GM15510 (cell line): ENCODE data around the gene MEF2D.

Experiments
- POLR2A ChIP-seq: IDR thresholded peaks from 3 replicates; pipeline ENCODE4 v1.6.1; 2011; ENCODE audit warnings: borderline replicate concordance; ENCODE audit not compliant: insufficient read length; ENCODE audit errors: extremely low read depth

Gene MEF2D

DNA sequence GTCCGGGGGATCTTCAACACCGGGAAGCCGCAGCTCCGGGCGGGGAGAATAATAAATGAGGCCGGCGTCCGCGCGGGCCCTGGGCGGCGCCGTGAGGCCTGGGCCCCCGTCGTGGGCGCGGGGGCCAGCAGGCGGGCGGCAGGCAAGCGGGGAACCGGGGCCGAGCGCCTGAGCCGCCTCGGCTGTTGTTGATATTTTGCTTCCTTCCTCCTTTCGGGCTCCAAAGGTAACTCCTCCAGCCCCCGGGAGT is at the start of gene MEF2D:
MEF2D (minus strand) TSS at position 233 of the 250 bp plus-strand sequence. CDS start 17,483 bp downstream, outside the sequence.
- no peak for TF ChIP-seq POLR2A

DNA sequence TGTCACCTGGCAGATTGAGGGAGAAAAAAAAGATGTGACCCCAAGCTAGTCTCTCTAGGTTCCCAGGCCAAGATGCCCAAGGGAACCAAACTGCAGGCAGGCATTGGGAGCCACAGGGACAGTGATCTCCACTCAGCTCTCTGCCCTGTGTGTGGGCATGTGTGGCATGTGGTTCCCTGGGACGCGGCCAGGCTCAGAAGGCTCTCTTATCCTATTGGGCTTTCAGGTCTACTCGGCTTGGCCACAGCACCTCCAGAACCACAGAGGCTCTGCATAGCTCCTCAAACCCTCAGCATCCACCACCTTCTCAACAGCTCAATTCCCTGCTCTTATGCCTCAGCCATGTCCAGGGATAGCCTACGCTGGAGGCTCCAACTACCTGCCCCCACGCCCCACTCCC is 49.8 kb upstream of the MEF2D start:
- no peak for TF ChIP-seq POLR2A

DNA sequence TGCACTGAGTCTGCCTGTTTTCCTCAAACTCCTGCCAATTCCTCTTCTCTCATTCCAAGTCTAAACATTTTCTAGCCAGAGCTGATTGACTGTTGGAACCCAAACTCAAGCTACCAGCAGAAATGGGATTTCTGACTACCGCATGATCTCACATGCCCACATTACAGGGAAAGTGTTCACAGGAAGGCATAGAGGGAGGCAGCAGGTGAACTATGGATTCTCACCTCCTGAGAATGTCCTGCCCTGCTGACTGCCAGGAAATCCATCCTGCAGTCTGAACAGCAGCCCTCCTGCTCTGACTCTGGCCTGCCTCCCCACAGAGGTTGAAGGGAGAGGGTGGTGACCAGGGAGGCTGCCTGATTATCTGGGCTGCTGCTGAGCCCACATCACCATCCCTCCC is 49.3 kb upstream of the MEF2D start:
- TF ChIP-seq POLR2A: no peak

DNA sequence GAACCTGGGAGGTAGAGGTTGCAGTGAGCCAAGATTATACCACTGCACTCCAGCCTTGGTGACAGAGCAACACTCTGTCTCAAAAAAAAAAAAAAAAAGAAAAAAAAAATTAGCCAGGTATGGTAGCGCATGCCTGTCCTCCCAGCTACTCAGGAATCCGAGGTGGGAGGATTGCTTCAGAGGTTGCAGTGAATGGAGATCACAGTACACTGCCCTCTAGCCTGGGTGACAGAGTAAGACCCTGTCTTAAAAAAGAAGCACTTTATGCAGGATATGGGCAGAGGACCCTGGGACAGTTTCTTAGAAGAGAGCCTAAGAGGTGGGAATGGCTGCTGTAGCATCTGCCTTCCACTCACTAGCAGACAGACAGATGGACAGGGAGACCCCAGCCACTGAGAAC is 48.8 kb upstream of the MEF2D start:
- no peak for TF ChIP-seq POLR2A

DNA sequence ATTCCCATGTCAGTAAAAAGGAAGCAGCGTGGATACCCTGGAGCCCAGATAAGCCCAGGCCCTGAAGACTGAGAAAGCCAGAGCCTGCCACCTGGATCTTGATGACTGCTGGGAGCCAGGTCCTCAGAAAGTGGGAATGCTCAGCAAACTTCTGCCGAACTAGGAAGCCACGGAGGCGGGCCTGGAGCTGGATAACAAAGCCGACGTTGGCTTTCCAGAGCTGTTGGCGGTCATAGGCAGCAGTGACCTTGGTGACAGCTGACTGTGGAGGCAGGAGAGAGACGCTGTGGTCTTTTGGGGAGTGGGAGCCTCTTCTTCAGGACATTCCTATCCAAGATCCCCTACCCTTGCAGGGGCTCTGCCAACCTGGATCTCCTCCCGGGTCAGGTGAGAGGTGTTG is 47.4 kb upstream of the MEF2D start:
- no peak for TF ChIP-seq POLR2A

DNA sequence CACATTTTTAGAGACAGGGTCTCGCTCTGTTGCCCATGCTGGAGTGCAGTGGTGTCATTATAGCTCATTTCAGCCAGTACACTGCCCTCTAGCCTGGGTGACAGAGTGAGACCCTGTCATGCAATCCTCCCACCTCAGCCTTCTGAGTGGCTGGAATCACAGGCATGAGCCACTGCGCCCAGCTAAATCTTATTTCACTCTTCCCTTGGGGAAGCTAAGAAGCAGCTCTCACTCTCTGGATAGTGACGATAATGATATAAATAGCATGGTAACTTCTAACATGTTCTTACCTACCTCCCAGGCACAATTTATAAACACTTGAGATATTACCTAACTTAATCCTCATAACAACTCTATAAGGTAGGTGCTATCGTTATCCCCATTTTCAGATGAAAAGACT is 46.9 kb upstream of the MEF2D start:
- TF ChIP-seq POLR2A: no peak

DNA sequence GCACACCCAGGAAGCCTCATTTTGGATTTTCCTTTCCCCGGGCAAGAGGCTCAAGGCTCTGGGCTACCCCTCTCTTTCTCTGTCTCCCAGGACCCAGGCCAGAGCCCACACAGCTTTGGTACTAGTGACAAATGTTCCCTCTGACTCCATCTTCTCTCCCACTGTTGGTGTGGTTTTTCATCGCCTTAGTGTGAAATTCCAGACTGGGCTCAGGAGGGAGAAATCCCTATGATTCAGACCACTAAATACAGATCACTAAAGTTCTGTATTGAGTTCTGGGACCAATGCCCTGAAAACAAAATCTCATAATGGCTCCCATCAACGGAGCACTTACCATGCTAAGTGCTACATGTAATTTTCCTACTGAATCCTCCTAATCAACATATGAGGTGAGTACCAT is 45.7 kb upstream of the MEF2D start:
- no peak for TF ChIP-seq POLR2A

DNA sequence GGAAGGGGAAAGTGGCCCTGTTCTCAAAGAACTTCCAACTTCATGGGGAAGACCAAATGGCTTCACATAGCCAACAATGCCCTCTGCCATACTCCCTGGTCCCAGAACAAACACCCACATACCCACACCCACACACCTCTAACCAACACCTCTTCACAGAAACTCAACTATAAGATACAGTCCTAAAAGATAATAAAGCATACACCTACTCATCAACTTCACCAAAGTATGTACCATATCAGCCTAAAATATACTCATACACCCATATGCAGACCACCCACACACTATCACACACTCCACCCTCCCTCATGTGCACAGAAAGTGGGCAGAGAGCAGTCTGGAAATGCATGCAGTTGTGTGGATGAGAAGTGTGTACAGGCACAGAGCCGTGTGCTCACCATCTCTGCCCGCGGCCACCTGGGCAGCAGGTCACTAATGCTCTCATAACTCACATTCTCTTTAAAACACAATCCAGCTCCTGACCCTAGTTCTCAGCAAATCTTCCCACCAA is 44.1 kb upstream of the MEF2D start:
- no peak for TF ChIP-seq POLR2A

DNA sequence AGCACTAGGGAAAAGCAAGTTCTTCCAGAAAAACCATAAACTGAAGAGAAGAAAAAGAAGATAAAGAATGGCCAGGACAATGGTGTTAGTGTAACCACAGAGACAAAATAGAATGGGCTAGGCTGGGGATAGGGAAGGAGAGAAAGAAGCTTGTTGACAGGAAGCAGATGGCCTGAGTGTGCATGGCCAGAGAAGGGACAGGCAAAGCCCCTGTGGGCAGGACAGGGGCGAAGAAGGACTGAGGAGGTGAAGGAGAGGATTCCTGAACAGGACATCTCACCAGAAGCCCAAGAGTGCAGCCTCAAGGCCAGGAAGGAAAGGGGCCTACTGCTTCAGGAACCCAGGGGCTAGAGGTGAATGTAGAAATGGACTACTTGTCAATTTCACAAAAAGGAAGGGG is 42.5 kb upstream of the MEF2D start:
- TF ChIP-seq POLR2A: no peak

DNA sequence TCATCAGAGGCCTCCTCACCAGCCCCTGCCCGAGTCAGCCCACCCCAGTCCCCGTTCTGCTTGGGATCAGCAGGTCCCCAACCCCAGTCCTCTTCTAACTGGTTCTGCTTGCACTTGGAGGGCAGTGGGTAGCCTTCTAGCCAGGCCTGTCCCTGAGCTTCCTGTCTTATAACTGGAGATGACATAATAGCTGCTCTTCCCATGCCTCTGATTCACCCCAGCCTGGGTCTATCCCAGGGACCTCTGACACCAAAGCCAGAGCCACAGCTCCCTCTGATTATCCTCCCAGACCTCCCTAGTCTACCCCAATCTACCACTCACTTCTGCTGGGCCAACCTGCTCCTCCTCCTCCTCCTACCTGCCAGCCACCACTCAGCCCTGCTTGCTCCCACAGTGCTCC is 40.4 kb upstream of the MEF2D start:
- TF ChIP-seq POLR2A: no peak

DNA sequence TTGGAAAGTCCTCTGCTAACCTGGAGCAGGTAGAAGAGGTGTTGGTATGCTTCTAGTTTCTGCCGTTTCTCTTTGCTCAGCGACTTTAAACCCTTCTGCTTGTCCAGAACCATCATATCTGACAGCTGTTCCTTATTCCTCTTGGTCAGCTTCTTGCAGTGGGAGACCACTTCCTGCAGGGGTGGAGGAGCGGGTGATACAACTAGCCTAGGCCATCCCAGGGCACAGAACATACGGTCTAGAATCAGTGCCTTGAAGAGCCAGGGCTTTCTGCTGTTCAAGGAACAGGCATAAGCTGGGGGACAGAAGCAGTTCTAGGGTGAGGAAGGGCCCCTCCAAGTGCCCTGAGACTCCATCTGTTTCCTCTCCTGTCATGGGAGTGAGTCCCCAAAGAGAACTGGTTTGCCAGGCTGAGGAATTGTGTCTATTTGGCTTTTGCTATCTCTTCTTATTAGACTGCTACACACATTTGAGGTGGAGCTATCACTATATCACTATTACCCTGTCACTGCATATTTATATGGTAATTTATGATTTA is 39.3 kb upstream of the MEF2D start:
- no peak for TF ChIP-seq POLR2A

DNA sequence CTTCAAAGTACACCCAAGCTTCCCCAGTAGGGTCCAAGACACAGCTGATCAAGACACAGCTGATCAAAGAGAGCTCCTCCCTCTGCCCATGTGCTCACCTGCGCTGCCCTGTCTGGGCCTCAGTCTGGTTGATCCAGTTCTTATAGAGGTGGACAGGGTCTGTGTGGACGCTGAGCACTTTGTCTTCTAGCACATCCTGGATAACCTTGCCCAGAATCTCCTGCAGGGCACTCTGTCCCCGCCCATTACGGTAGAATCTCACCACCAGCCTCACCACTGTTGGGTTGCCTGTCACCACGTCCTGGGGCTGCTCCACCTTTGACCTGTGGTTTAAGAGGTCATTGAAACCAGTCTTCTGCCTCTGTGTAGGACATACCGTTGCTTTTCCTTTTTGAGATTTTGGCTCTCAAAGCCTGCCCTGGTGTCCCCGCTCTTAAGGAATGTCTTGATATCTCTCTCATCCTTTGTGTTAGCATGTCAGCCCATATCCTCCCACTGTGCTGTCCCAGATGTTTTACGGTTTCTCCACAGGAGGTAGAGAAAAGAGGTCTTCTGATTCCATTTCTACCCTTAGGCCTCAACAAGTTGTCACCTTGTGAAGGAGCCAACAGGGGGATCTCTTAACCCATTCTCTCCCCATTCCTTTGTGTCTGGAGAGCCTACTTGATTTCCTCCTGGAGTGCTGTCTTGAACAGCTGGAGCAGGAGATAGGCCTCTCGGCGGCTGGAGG is 38.3 kb upstream of the MEF2D start:
- no peak for TF ChIP-seq POLR2A

DNA sequence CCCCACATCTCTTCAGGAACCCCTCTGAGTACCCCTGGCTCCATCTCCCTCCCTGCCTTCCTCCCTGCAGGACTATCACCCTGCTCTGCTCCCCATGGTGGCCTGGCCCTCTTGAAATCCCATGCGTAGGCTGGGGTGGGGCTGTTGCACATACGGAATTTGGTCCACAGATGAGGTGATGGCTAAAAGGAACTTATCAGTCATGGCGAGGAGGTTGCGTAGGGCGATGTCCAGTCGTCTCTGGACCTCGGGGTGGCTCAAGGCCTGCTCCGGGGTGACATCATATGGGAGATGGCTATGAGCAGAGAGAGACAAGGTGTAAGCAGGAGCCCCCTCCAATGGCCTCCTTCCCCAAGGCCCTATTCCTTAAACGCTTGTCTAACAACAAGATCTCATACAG is 36.5 kb upstream of the MEF2D start:
- TF ChIP-seq POLR2A: no peak

DNA sequence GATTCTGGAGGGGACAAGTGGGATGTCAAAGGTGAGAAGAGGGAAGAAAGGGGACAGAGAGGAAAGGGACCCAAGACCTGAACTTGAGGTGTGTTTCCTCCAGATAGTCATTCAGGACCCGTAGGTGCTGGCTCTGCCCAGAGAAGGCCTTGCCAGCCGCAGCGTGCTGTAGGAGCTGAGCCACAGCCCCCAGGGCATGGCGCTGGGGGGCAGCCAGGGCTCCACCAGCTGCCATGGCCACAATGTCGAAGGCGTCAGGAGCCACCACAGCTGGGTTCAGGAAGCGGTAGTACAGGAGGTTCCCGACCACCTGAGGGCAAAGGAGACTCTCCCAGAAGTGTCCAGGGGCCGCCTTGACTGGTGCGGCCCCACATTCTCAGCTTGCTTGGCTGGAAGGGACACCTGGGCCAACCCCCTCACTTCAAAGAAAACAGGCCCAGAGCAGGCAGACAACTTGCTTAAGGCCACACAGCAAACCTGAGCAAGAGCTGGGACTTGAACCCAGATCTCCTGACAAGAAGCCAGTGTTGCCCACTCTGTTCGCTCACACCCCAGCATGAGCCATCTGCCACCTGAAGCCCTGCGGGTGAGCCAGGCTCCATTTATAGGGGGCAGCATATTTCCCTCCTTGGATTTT is 34.0 kb upstream of the MEF2D start:
- no peak for TF ChIP-seq POLR2A

DNA sequence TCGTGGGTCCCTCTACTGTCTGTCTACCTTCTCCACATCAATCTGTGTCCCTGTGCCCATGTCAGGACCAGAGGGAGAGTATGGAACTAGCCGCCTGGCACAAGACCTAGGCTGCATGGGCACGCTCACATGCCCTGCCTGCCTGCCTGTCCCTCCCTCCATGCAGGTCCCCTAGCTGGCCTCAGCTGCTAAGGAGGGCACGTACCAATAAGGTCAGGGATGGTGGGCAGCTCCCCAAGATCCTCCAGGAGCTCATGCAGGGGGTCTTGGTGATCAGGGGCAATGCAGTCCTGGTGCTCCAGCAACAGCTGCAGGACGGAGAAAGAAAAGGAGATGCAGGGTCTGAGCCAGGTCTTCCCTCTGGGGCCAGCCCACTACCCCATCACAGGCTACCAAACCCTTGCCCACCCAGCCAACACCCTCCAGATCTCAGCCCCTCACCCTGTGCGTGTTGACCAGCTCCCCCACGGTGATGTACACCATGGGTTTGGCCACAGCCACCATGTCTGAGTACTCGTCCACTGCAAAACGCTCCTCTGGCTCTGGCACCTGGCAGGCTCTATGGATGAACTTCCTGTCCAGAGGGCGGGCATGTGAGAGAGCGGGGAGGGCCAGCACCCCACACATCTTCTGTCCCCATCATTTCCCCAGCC is 33.1 kb upstream of the MEF2D start:
- no peak for TF ChIP-seq POLR2A

DNA sequence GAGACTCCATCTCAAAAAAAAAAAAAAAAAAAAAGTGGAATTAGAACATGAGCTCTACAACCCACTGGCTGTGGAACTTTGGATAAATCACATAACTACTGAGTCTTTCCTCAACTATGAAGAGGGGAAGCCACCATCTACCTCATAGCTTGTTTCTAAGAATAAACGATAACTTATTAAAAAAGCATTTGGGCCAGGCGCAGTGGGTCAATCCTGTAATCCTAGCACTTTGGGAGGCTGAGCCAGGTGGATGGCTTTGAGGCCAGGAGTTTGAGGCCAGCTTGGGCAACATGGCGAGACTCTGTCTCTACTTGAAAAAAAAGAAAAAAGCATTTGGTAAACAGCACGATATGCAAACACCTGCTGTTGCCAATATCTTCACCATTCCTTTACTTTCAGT is 31.8 kb upstream of the MEF2D start:
- TF ChIP-seq POLR2A: no peak

DNA sequence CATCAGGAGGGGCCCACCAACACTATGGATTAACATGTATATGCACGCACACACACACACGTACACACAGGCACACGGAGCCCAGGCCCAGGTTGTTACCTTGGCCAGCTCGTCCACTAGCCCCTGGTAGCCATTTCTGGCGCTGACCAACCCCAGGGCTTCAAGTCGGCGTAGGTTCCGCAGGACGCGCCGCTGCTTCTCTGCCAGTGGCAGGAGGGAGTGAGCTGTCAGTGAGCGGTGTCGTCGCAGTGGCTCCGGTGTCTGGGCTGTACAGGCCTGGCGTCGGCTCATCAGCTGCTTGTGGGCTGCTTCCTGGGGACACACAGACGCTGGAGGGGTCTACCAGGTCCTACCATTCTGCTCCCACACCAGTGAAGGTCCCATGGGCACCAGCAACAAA is 29.4 kb upstream of the MEF2D start:
- TF ChIP-seq POLR2A: no peak

DNA sequence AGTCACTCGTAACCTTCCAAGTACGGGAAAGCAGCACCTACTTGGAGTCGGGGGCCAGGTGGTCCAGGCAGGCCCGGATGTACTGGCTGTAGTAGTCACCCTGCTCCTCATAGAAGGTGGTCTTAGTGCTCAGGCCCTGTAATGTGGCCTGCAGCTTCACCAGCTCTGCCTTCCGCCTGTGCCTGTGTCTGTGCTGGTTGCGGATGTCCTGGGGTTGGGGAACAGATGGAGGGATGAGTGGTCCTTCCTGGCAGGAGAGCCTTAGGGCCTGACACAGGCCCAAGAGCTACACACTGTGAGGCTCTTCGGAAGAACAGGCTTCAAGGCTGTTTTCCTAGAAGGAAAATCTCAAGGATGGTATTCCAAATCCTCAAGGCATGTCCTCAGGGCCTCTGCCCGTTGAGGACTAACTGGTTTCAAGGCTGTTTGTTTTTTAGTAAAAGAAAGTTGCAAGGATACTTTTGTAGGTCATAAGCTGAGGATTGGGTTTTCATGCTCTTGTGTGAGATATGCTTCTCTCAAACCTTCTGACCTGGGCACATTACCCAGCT is 28.4 kb upstream of the MEF2D start:
- TF ChIP-seq POLR2A: no peak
